NCI-H2196 (cell line): ENCODE data around the gene MARCHF10.
A peak's percentile ranks its signal among the peaks of the same experiment; 100 is the strongest.
"Not testable (repeated sequence)": the region's sequence is repeated elsewhere in the genome, so short reads cannot be mapped to it uniquely, and the experiment has no call there.

Experiments
- DNase-seq: peaks from one replicate; lab custom pipeline; 2025; ENCODE audit not compliant: unreplicated experiment; lab: John Stamatoyannopoulos, UW

The MARCHF10 gene

DNA sequence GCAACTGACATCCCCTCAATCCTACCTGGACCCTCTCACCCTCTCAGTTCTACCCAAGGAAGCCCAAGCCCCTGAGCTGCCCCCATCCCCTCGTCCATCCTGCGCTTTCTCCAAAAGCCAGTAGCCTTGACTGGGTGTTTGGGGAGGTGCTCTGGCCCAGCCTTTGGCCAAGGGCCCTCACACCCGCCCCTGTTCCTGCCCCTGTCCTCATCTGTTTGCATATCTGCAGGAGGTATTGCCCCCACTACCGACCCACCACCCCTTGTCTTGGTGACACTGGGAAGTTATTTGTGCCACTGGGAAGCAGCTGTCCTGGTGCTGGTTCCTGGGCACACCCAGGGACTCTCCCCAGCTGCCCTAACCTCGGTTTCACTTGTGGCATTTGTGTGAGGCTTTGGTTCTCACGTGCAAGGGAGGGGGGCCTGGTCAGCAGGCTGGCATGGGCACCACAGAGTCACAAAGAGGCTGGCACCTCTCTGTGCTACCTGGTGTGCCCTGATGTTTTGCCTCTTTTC lies 105.3 kb downstream of the MARCHF10 start:
- DNase-seq = no peak

- DNase-seq = no peak
Observed at GRCh38 chr17:62701706-62702085, 106.4 kb downstream of the MARCHF10 start.

DNA sequence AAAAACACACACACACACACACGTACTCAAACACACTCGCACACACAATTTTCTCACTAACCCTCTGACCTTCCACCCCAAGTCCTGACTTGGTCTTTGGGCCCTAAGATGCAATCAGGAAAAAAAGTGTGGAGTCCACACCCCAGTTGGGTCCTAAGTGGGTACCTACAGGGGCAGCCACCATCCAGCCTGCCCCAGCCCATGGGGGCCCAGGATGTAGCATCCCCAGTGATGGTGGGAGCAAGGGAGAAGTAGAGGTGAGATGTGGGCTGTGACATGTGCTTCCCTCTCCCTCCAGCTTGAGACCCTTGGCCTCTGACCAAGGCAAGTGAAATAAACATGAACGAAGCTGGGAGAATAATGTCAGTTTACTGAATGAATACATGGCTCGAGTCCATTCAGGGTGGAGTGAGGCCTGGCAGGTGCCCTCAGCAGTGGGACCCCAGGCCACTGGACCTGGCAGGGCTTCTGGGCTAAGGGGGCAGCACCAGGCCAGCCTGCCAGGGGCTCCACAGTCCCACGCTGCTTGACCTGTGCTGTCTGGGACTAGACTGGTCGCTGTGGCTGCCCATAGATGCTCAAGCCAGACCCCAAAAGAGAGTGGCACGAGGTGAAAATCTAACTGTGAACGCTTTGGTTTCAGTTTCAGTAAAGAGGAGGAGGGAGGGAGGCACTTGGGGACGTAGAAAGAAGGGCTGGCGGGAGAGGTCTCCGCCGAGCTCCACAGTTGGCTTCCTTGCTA lies 107.0 kb downstream of the MARCHF10 start:
- no peak for DNase-seq

DNA sequence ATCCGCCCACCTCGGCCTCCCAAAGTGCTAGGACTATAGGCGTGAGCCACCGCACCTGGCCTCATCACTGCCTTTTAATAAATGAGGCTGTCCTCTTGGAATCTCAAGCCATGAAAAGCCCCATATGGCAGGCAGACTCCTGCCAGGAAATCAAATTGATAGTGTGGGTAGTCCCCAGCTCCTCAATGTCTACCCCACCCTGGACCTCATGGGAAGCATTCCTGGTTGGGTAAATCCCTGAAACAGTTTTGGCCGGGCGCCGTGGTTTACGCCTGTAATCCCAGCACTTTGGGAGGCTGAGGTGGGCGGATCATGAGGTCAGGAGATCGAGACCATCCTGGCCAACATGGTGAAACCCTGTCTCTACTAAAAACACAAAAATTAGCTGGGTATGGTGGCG lies 109.7 kb downstream of the MARCHF10 start:
- not testable (repeated sequence) for DNase-seq

DNA sequence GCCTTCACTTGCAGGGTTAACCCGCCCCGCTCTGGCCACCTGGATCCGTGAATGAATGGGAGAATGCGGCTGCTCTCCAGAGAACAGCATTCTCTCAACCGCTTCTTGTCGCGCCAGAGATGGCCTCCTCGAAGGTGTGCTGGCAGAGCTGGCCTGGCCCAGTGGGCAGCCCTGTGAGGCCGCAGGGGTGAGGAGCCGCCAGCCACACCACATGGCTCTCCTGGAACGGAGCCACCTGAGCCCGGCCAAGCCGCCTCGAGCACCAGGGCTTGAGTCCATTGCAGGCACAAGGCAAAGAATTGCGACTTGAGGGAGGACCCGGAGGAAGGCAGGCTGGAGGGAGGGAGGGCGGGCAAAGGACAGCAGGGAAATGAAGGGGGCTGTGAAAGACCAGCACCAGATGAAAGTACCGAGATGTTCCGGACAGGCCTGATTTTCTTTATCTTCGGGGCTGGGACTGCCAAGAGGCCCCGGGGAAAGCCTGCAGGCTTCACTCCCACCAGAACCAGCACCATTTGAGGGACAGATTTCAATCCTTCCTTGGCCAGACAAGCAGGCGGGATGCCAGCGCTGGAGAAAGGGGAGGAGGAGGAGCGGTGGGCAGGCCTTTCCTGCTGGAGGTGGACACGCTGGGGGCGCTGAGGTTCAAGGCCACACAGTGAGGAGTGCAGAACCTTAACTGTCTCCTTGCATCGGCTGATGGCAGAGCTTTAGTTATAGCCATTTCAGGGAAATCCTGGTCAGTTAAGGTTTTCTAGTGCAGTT lies 111.2 kb downstream of the MARCHF10 start:
- DNase-seq = no peak

GRCh38 chr17:62696256-62696655 lies 111.9 kb downstream of the MARCHF10 start:
- DNase-seq = no peak

- not testable (repeated sequence) for DNase-seq
Observed at GRCh38 chr17:62695093-62695738, 112.9 kb downstream of the MARCHF10 start.

DNA sequence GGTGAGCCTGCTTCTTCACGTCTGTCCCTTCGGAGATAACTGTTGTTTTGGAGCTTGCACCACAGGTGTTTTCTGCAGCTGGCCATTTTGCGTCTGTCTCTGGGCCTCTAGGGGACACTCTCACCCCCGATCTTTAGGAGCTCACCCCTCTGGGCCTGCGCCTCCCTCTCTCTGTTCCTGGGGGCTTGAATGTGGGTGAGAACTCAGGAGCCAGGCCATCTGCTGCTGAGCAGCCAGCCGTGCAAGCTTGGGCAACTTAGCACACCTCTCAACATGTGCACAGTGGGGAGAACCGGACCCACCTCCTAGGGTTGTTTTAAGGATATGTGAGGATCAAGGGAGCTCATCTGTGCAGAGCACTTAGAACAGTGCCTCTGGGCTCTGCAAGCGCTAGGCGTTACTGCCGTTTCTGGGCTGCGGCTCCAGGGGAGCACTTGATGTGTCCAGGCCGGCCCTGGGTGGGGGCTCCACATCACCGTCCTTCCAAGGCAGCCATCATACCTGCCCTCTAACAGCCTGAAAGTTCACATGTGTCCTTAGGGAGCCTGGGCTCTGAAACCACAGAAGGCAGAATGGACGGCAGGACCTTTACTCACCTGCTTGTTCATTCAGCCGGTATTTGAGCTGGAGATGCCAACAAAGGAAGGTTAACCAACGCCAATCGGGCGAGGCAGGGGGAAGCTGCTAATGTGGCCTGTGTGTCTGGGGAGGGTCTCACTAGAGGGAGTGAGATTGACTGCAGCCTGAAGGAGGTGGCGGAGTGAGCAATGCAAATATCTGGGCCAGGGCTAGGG lies 114.3 kb downstream of the MARCHF10 start:
- DNase-seq = no peak

DNA sequence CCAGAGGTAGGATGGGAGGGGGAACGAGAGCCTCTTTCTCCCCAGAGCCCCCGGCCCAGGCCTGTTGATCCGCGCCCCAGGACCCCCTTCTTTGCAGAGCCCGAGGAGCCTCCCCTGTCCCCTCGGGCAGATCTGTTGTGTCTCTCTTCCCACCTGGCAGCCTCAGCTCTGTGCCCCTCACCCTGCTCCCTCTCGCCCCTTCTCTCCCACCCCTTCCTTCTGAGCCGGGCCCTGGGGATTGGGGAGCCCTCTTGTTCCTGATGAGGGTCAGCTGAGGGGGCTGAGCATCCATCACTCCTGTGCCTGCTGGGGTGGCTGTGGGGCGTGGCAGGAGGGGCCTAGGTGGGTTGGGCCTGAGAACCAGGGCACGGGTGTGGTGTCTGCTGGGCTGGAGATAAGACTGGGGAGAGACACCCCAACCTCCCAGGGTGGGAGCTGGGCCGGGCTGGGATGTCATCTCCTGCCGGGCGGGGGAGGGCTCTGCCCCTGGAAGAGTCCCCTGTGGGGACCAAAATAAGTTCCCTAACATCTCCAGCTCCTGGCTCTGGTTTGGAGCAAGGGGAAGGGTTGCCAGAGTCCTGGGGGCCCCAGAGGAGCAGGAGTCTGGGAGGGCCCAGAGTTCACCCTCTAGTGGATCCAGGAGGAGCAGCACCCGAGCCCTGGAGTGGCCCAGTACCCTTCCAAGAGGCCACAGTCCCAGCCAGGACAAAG lies 115.2 kb downstream of the MARCHF10 start:
- peak; percentile 17 for DNase-seq

DNA sequence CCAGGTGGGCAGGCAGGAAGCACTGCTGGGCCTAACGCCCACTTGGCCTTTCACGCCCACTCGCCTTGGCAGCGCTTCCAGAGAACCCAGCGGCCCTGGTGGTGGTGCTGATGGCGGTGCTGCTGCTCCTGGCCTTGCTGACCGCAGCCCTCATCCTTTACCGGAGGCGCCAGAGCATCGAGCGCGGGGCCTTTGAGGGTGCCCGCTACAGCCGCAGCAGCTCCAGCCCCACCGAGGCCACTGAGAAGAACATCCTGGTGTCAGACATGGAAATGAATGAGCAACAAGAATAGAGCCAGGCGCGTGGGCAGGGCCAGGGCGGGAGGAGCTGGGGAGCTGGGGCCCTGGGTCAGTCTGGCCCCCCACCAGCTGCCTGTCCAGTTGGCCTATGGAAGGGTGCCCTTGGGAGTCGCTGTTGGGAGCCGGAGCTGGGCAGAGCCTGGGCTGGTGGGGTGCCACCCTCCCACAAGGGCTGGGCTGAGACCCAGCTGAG lies 115.9 kb downstream of the MARCHF10 start:
- no peak for DNase-seq

DNA sequence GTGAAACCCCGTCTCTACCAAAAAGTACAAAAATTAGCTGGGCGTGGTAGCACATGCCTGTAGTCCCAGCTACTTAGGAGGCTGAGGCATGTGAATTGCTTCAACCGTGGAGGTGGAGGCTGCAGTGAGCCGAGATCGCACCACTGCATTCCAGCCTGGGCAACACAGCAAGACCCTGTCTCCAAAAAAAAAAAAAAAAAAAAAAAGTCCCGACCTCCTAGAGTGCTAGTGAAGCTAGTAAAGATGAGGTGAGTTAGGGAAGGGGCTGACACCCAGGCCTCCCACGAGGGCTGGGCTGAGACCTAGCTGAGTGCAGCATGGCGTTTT lies 116.6 kb downstream of the MARCHF10 start:
- not testable (repeated sequence) for DNase-seq

- no peak for DNase-seq
Observed at GRCh38 chr17:62690168-62690897, 117.8 kb downstream of the MARCHF10 start.

GRCh38 chr17:62689441-62690167 lies 118.5 kb downstream of the MARCHF10 start:
- DNase-seq = no peak

- peak; percentile 56 for DNase-seq
Observed at GRCh38 chr17:62688398-62689160, 119.5 kb downstream of the MARCHF10 start.

- no peak for DNase-seq
Observed at GRCh38 chr17:62687997-62688396, 120.1 kb downstream of the MARCHF10 start.

- DNase-seq = no peak
Observed at GRCh38 chr17:62684179-62684578, 123.9 kb downstream of the MARCHF10 start.

- no peak for DNase-seq
Observed at GRCh38 chr17:62681939-62682381, 126.2 kb downstream of the MARCHF10 start.
